HUES6 (cell line): ENCODE data around the gene TNFAIP6.
"Not testable (repeated sequence)": the region's sequence is repeated elsewhere in the genome, so short reads cannot be mapped to it uniquely, and the experiment has no call there.

Source experiments
- H3K27ac ChIP-seq: 2 replicates; pipeline ENCODE4 v1.7.0; 2013; ENCODE audit warnings: low read depth, mild to moderate bottlenecking, low read length, inconsistent platforms
- H3K27me3 ChIP-seq: 2 replicates; pipeline ENCODE4 v1.6.1; 2013; ENCODE audit warnings: low read length; ENCODE audit not compliant: control insufficient read depth, insufficient read depth
- H3K36me3 ChIP-seq: 2 replicates; pipeline ENCODE4 v1.6.1; 2013; ENCODE audit warnings: low read length; ENCODE audit not compliant: control insufficient read depth, insufficient read depth
- H3K4me1 ChIP-seq: 2 replicates; pipeline ENCODE4 v1.6.1; 2013; ENCODE audit warnings: low read length; ENCODE audit not compliant: control insufficient read depth, insufficient read depth
- H3K4me3 ChIP-seq: 2 replicates; pipeline ENCODE4 v1.5.1; 2013; ENCODE audit warnings: low read depth, low read length
- H3K9ac ChIP-seq: one replicate; pipeline ENCODE4 v1.6.1; 2013; ENCODE audit warnings: mild to moderate bottlenecking, low read length
- H3K9me3 ChIP-seq: 2 replicates; pipeline ENCODE4 v1.6.1; 2013; ENCODE audit warnings: low read depth, low read length; ENCODE audit not compliant: control insufficient read depth, insufficient read depth

TNFAIP6 gene

GRCh38 chr2:151357359-151357758, at the start of gene TNFAIP6:
TNFAIP6 (plus strand) TSS chr2:151357592; CDS start chr2:151357667, 75 bp downstream.
- Histone ChIP-seq H3K36me3 (no peaks in the 10 kb centered on the region), H3K4me3 (peak within 1 kb of the TSS; percentile 4; the same call in 1 of the 2 replicates), H3K27ac (peak within 1 kb of the TSS; percentile 69; the same call in 1 of the 2 replicates), H3K4me1 (peaks cover 15% of the 10 kb centered on the region; the same call in 1 of the 2 replicates), H3K9me3 (no peaks in the 10 kb centered on the region), H3K9ac (no peak within 1 kb of the TSS), H3K27me3 (no peaks in the 10 kb centered on the region)

GRCh38 chr2:151310313-151310712, 47.1 kb upstream of the TNFAIP6 start:
- H3K4me3 ChIP-seq, H3K36me3 ChIP-seq: not testable (repeated sequence)

GRCh38 chr2:151312440-151312839, 45.0 kb upstream of the TNFAIP6 start:
- not testable (repeated sequence) for H3K4me3 ChIP-seq, H3K9ac ChIP-seq, H3K4me1 ChIP-seq, H3K27ac ChIP-seq, H3K27me3 ChIP-seq, H3K36me3 ChIP-seq
- peaks cover 16% of the 10 kb centered on the region; the same call in 1 of the 2 replicates for H3K9me3 ChIP-seq

More at GRCh38 chr2:151310313-151310712, 47.1 kb upstream of the TNFAIP6 start:
- H3K27ac ChIP-seq, H3K4me1 ChIP-seq, H3K27me3 ChIP-seq, H3K9ac ChIP-seq: not testable (repeated sequence)
- peaks cover 16% of the 10 kb centered on the region; the same call in 1 of the 2 replicates for H3K9me3 ChIP-seq

GRCh38 chr2:151315381-151315903, 42.0 kb upstream of the TNFAIP6 start:
- Histone ChIP-seq H3K9ac (no peak overlapping the region), H3K4me1 (peaks cover 8% of the 10 kb centered on the region), H3K9me3 (no peaks in the 10 kb centered on the region), H3K27ac (no peak overlapping the region), H3K36me3 (no peaks in the 10 kb centered on the region), H3K27me3 (no peaks in the 10 kb centered on the region), H3K4me3 (no peak overlapping the region)

GRCh38 chr2:151325581-151326095, 31.8 kb upstream of the TNFAIP6 start:
- Histone ChIP-seq H3K4me3 (no peak overlapping the region), H3K9ac (no peak overlapping the region), H3K4me1 (no peaks in the 10 kb centered on the region), H3K27me3 (no peaks in the 10 kb centered on the region), H3K9me3 (no peaks in the 10 kb centered on the region), H3K36me3 (no peaks in the 10 kb centered on the region), H3K27ac (no peak overlapping the region)

GRCh38 chr2:151326554-151326953, 30.8 kb upstream of the TNFAIP6 start:
- no peaks in the 10 kb centered on the region for H3K27me3 ChIP-seq

GRCh38 chr2:151329998-151330397, 27.4 kb upstream of the TNFAIP6 start:
- Histone ChIP-seq H3K27ac (no peak overlapping the region), H3K4me1 (peaks cover 16% of the 10 kb centered on the region), H3K9me3 (no peaks in the 10 kb centered on the region), H3K9ac (no peak overlapping the region), H3K36me3 (no peaks in the 10 kb centered on the region), H3K27me3 (no peaks in the 10 kb centered on the region), H3K4me3 (no peak overlapping the region)

More at GRCh38 chr2:151326554-151326953, 30.8 kb upstream of the TNFAIP6 start:
- H3K4me1 ChIP-seq, result no peaks in the 10 kb centered on the region
- no peaks in the 10 kb centered on the region for H3K36me3 ChIP-seq
- no peaks in the 10 kb centered on the region for H3K9me3 ChIP-seq
- H3K27ac ChIP-seq, result no peak overlapping the region
- H3K9ac ChIP-seq, result no peak overlapping the region
- no peak overlapping the region for H3K4me3 ChIP-seq

- H3K4me1 ChIP-seq, result peaks cover 16% of the 10 kb centered on the region
- H3K9ac ChIP-seq, result no peak overlapping the region
- H3K27me3 ChIP-seq, result no peaks in the 10 kb centered on the region
- no peak overlapping the region for H3K27ac ChIP-seq
- H3K4me3 ChIP-seq, result no peak overlapping the region
- H3K9me3 ChIP-seq, result no peaks in the 10 kb centered on the region
- no peaks in the 10 kb centered on the region for H3K36me3 ChIP-seq
Measured at GRCh38 chr2:151333083-151333482, 24.3 kb upstream of the TNFAIP6 start.

GRCh38 chr2:151334082-151334815, 23.1 kb upstream of the TNFAIP6 start:
- Histone ChIP-seq H3K27ac (no peak overlapping the region), H3K36me3 (no peaks in the 10 kb centered on the region)

GRCh38 chr2:151336863-151337371, 20.5 kb upstream of the TNFAIP6 start:
- H3K27me3 ChIP-seq, result no peaks in the 10 kb centered on the region
- H3K9me3 ChIP-seq, result peaks cover 4% of the 10 kb centered on the region; the same call in 1 of the 2 replicates
- H3K27ac ChIP-seq, result no peak overlapping the region
- no peak overlapping the region for H3K4me3 ChIP-seq
- no peaks in the 10 kb centered on the region for H3K36me3 ChIP-seq
- H3K9ac ChIP-seq, result no peak overlapping the region
- peaks cover 36% of the 10 kb centered on the region for H3K4me1 ChIP-seq

More at GRCh38 chr2:151334082-151334815, 23.1 kb upstream of the TNFAIP6 start:
- peaks cover 27% of the 10 kb centered on the region for H3K4me1 ChIP-seq
- no peak overlapping the region for H3K9ac ChIP-seq
- no peak overlapping the region for H3K4me3 ChIP-seq
- H3K9me3 ChIP-seq, result no peaks in the 10 kb centered on the region
- no peaks in the 10 kb centered on the region for H3K27me3 ChIP-seq

- no peak overlapping the region for H3K4me3 ChIP-seq
- H3K36me3 ChIP-seq, result no peaks in the 10 kb centered on the region
- H3K9me3 ChIP-seq, result peaks cover 4% of the 10 kb centered on the region; the same call in 1 of the 2 replicates
- H3K27ac ChIP-seq, result no peak overlapping the region
- no peak overlapping the region for H3K9ac ChIP-seq
- H3K27me3 ChIP-seq, result no peaks in the 10 kb centered on the region
- H3K4me1 ChIP-seq, result peaks cover 36% of the 10 kb centered on the region
Measured at GRCh38 chr2:151337643-151338042, 19.7 kb upstream of the TNFAIP6 start.
